HS-27A (cell line): ENCODE data around the gene PNPLA7.
"Not testable (repeated sequence)": the region's sequence is repeated elsewhere in the genome, so short reads cannot be mapped to it uniquely, and the experiment has no call there.

ENCODE experiments used
- DNase-seq: peaks from one replicate; pipeline ENCODE4 v3.0.0-alpha.2; 2012; ENCODE audit warnings: low read depth, missing footprints

The PNPLA7 gene

DNA sequence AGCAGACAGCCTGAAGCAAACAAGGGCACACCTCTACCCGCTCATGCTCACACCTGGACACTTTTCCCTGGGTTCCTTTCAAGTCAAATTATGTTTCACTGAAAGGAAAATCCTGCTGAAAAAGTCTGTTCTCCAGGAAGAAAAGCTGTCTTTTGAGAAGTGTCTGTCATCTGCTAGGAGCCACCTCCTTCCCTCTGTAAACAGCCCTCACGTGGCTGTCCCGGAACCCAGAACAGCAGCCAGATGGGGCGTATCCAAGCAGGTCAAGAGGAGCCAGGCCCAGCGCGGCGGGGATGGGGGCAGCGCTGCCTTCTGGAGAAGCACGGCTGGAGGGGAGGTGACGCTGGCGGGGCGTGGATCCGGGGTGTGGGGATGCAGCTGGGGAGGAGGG, at the start of gene PNPLA7:
TSS of gene PNPLA7 (minus strand) at position 172 of the 391 bp plus-strand sequence. CDS start 205 bp downstream, outside the sequence.
- DNase-seq: no peak

DNA sequence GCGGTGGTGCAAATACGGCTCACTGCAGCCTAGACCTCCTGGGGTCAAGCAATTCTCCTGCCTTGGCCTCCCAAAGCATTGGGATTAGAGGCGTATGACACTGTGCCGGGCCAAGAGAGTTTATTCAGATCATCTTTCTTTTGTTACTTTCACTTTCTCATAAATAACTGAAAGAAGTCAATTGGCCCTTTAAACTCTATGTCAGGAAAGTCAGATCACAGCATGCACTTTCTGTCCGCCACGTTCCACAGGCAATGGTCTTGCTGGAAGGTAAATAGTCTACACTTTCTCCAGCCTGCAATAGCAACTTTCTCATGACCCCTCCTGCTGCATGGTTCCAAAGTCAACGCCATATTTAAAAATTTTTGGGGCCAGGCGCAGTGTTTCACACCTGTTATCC, 48.7 kb upstream of the PNPLA7 start:
- no peak for DNase-seq

DNA sequence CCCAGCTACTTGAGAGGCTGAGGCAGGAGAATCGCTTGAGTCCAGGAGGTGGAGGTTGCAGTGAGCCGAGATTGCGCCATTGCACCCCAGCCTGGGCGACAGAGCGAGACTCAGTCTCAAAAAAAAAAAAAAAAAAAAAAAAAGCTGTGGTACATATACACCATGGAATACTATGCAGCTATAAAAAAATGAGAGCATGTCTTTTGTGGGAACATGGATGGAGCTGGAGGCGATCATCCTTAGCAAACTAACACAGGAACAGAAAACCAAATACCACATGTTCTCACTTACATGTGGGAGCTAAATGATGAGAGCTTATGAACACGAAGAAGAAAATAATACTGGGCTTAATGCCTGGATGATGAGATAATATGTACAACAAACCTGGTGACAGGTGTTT, 46.4 kb upstream of the PNPLA7 start:
- DNase-seq: not testable (repeated sequence)

DNA sequence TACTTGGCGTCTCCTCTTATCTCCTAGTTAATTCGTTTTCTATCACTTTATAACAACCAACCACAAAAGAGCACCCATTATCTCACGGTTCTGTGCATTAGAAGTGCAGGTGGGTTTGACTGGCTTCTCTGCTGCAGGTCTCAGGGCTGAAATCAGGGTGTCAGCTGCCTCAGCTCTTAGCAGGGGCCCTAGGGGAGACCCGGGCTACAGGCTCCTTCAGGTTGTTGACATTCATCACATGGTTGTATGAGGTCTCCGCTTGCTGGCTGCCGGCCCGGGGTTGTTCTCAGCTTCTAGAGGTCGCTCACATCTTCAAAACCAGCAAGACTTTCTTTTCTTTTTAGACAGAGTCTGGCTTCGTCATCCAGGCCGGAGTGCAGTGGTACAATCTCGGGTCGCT, 43.0 kb upstream of the PNPLA7 start:
- no peak for DNase-seq

DNA sequence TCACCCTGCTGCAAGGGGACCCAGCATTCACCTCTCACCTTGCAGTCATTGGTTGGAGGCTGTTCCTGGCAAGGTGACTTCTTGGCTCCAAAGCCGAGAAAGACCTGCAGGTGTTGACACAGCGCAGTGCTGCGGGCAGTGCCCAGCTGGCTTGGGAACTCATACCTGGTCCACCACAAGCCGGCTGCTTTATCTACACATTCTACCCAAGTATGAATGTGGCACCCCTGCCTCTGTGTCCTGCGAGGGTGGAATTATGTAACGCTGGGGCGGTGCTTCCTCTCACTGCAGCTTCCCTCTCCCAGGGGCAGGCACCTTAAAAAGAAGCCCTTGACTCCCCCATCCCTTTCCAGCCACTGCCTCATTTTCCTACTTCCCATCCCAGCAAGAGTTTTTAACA, 42.6 kb upstream of the PNPLA7 start:
- no peak for DNase-seq

DNA sequence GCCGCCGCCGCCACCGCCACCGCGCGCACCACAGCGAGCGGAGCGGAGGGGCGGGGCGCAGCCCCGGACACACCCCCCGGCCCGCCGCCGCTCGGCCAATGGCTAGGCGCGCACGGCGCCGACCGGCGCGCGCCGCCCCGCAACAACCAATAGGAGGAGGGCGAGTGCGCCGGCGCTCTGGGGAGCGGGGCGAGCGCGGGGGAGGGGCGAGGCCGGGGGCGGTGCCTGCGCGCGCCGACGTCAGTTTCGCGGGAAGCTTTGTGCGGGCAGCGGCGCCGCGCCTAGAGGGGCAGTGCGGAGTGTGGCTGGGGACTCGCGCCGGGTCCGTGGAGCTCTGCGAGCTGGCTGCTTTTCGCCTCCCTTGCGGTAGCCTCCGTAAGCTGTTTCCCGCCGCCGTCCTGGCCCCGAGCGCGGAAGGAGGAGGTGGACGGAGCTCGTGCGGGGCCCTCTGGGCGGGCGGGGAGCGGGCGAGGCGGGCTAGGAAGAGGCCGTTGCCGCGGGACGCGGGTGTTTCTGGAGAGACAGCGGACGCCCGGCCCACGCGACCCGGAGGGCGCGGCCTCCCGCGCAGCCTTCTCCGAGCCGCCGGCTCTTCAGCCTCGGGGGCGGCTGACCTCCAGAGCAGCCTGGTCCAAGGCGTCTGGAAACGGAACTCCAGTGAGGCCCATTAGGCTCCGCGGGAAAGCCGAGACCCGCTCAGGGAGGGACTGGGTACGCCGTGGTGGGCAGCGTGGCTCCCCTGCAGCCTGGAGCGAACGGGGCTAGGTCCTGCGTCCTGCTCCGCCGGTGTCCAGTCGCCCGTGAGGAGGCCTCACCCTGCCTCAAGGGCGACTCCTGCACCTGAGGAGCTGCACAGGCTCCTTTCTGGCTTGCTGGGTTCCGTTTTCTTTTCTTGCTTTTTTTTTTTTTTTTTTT, 40.5 kb upstream of the PNPLA7 start, which contains the start of gene ZMYND19:
TSS of gene ZMYND19 (minus strand) at position 44 of the 915 bp plus-strand sequence. CDS start 249 bp downstream, outside the sequence.
- no peak for DNase-seq

DNA sequence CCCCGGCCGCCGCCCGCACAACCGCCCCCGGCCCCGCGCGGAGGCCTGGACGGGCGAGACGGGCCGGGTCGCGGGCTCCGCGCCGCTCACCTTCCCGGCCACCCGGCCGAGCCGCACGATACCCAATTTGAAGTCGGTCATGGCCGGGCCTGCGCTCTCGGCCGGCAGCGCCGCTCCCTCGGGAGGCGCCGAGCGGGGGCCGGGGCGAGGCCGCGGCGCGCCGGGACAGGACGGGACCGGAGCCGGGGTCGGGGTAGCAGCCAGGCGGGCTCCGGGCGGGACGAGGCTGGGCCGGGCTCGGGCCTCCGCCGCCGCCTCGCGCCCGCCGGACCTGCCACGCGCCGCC, 39.9 kb upstream of the PNPLA7 start:
- DNase-seq: no peak

DNA sequence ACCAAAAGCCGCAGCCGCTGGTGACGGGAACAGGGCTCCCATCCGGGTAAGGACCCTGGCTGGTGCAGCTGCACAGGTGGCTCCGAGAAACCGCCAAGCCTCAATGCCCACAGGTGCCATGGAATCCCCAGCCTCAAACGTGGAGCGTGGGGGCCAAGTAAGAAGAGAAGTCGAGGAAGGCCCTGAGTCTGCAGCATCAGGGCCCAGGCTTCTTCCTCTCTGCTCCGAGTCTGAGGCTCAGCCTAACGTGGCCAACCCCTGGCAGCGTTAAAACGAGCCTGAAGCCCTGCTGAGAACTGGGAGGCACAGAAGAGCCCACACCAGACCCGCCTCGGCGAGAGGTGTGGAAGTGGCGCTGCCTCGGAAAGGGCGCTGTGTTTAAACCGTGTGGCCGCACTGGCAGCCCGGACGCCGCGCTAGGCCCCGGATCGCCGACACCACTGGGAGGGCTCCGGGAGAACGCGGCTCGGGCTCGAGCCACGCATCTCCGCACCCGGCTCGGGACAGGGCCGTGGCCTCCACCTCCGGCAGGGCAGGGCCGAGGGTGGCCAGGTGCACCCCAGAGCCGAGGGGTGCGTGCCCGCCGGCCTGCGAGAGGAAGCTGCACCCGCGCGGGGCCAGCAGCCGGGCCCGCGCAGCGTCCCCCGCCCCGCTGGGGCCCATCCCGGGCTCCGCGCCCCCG, 39.4 kb upstream of the PNPLA7 start:
- no peak for DNase-seq

DNA sequence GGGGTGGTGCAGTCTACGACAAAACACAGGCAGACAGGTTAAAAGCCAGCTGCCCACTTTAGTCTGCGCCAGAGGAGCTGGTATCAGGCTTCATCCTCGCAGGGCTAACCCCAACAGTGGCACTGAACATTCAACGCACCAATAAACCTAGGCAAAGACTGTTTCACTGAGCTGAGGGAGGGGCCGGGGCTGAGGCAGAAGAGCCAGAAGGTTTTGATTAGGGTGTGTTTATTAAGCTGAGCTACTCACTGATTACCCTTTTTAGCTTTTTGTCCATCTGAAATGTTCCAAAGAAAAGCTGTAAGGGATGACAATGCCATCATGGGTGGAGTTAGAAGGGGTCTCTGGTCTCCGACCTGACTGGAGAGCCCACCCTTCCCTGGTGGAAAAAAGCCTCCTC, 38.7 kb upstream of the PNPLA7 start:
- no peak for DNase-seq

DNA sequence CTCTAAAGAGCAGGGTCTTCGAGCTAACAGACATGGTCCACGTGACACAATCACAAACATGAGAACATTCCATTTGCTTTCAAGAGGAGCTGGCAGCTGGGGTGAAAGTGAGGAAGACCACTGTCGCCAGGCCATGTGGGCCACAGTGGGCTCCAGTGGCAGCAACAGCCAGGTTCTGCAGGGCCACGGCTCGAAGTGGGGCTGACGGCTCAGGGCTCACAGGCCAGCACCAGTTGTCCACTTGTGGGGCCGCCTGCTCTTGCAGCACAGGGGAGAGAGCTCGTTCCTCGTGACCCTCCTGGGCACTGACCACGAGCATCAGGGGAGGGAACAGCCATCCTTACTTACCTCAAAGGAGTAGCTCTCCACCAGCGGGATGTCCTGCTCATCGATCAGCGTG, 38.1 kb upstream of the PNPLA7 start:
- DNase-seq: no peak

DNA sequence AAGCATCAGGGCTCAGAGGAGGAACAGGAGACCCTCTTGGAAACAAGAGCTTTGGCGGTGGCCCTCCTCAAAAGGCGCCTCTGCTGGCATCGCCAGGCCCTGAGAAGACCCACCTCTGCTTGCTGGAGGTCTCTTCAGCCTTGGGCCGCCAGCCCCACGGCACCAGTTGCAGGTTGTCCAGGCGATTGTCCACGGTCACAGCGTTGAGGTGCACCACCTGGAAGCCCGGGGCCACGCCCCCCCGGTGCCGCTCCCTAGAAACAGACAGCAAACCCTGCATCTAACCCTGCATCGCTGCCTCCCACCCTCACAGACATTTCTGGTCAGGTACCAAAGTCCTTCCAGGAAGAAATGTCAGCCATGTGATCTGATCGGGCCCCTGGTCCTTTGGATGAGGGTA, 36.7 kb upstream of the PNPLA7 start:
- no peak for DNase-seq

DNA sequence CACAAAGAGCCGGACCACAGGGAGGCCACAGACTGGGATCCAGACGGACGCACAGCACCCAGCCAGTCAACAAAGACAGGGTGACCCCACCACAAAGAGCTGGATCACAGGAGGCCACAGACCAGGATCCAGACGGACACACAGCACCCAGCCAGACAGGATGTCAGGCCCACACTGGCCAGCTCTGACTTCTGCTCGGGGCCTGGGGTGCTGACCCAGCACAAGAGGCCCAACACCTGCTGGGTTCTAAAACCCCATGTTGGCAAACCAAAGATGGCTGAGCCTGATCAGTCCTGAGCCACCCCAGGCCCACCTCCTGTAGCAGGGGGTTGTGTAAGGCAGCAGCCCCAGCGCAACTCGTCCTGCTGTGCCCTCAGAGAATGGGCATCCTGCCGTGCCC, 33.8 kb upstream of the PNPLA7 start:
- no peak for DNase-seq

DNA sequence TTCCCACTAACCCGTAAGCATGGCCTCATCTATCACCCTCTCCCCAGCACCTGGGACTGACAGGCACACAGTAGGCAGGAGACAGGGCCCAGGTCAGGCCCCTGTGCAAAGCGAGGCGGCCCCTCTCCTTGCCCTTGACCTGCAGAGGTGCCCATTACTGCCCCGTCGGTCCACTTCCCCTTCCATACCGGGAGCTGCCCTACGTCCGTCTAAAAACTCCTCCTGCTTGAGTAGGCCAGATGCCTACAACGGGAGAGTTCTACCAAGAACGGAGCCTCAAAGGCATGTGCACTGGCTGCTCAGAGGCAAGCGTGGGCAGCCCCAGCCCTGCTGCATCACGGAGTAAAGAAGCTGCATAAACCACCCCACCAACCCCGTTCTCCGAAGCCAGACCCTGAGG, 33.1 kb upstream of the PNPLA7 start:
- DNase-seq: no peak

DNA sequence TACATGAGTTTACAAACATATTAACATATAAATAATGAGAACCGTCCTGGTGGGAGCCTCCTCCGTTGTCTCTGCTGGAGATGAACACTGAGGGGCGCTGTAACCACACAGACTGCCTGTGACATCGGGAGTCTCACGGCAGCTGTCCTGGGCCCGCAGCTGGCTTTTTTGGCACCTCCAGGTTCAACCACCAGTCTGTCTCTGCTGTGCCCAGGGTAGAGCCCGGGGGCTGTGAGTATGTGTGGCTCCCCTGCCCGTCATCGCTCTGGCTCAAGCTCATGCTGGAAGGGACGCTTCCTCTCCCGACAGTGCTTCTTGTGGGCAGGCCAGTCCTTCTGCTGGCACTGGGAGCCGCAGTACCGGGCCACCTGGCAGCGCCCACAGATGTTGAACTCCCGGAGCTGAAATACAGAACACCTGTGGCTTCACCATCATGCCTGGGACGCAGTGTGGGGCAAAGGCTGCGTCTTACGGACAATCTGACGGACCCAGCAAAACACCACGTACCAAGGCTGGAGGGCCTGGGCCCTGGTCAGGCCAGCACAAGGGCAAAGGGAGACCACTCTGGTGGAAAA, 32.2 kb upstream of the PNPLA7 start:
- DNase-seq: no peak

DNA sequence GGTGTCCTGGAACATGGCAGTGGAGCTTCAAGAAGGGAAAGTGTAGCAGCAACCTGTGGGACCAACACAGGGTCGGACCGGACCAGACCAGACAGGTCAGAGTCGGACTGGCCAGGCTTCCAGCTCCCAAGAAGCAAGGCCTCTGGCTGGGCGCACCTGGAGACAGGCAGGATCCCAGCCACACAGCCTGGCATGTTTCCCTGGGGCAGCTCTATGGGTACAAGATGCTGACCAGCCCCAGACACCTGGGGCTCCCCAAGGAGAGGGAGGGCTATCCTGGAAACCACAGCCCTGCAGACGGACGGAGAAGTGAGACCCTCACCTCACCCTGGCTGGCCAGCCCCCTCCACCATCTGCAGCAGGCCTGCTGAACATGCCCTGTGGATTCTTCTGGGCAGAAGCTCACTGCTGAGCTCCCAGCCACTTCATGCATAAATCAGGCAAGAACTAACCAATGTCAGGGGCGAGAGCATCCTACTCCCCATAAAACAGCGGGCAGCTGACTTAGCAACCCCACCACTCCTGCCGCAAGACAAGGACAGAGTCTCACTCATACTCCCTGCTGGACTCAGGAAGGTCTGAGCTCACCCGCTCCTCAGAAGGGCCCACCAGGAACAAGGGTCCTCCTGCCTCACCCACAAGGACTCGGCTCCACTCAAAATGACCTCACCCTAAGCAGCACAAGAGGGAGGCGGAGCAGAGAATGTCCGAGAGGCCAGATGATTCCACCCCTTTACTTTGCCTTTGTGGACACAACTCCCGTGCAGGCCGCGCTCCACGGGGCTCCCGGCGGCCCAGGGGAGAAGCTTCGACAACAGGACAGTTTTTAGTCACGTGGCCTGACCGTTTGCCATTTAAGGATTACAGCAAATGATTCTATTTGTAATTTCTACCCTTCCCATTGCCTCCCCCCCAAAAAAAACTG, 31.4 kb upstream of the PNPLA7 start:
- DNase-seq: no peak

DNA sequence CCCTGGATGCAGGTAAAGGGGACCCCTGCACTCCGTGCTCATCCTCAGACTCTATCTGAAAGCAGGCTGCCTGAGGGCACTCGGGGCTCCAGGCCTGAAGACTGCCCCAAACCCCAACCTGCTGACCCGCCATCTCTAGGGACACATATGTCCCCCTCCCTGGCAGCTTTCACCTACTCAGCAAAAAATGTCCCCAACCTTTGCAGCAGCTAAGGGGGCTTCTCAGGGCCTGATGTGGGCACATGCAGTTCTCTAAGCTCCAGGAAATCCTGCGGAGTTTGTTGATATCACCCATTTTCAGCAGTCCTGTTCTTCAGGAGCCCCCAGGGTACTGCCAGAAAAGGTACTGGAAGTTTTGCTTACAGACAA, 30.7 kb upstream of the PNPLA7 start:
- no peak for DNase-seq

DNA sequence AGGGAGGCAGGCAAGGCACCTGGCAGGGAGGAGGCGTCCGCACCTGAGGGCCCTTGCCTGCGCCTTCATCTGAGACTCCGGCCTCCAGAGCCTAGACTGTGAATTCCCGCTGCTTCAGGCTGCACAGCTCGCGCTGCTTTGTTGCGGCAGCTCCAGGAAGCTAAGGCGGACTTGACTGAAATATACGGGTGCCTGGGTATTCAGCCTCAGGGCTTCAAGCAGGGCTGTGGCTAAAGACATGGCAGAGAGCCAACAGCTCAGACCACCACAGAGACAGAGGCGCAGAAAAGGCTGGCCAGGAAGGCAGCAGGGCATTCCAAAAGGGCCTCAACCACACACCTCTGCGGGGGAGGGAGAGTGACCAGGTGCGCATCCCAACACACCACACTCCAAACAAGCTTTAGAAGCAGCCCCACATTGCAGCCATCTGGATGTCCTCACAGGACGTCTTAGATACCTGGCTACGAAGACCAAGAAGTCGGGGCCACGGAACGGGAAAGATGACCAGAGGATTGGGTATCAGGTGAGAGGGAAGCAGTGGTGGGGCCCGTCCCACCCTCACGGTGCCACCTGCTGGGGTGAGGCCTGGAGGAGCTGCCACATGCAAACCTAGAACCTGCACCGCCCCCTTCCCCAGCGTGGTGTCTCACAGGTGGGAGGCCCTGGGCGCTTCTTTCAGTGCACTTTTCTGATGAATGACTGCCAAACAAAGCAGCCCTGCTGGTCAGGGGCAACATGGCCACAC, 30.2 kb upstream of the PNPLA7 start:
- no peak for DNase-seq

DNA sequence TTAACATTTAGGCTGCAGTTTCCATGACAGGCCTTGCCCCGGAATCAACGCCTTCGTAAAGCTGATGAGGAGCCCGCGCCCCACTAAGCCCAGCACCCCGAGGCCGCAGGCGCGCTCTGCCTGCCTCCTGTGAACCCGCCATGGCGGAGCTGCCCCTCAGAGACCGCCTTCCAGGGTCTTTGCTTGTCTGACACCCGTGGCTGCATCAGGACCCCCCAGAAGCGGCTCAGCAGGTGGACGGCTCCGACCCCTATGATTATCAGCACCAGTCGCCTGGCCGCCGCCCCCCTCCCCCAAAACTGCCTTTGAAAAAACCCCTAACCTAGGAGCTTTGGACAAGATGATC, 29.0 kb upstream of the PNPLA7 start:
- no peak for DNase-seq

DNA sequence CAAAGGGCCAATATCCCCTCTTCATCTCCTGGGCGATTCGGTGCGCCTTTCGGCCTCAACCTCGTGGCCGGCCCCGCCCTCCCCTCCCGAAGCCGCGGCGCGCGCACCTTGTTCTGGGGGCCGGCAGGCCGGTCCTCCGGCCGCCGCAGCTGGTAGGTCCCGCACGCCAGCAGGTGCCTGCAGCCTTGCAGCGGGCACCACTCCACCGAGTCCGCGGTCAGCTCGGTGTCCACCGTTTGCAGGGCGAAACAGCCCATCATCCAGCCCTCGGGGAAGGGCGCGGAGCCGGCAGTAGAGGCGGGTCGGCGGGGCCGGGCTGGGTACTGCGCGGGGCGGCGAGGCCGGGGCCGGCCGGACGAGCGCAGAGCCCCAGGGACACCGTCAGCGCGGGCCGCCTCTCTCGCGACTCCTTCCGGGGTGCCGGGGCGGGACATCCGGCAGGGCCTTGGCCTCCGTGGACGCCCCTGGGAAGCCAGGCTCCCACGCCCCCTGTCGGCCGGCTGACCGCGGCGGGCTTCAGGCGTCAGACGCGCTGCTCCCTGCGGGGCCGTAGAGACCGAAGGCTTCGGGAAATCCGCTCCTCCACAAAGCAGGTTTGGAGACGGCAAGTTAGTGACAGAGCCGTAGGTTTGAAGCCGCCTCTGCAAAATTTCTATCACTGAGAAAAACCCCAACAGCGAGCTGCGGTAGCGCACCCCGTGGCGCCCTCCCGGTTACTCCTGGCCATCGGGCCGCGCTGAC, 28.5 kb upstream of the PNPLA7 start, which contains the start of gene DPH7:
TSS of gene DPH7 (minus strand) at position 408 of the 741 bp plus-strand sequence. CDS start at position 260, 148 bp downstream.
- peak; percentile 29 for DNase-seq

DNA sequence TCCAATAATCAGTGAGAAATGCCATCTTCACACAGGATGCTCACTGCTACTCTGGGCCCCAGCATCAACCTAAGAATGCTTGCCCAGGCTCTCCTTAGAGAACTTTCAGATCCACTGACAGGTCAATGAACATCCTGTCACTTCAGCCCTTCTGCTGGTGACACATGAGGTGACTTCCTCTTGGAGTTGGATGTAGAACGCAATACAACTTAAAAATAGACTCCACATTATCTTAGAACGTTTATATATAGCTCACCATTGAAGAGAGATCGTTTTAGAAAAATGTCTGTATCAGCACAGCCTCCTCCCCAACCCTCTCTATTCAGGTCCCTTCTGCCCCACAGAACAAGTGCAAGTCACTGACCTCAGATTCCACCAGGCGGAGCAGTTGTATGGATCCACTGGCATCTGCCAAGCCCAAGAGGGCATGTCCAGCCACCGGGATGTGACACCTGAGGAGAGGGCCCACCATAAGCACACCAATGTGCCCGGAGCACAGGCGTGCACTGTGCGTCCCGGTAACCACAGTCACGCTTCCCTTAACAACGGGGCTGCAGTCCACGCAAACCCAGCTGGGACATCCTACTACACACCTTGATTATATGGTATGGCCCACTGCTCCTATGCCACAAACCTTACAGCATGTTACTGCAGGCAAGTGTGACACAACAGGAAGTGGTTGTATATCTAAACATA, 25.7 kb upstream of the PNPLA7 start:
- no peak for DNase-seq
